ENCODE measurements around the gene KLHL24. TPM values are rescaled to one million over a fixed set of nuclear protein-coding genes. Genes with fewer than 3 reads are reported as not detected.

KLHL24 gene
- 178 TPM for total RNA-seq

GRCh38 chr3:183635431-183636220, at the start of gene KLHL24:
Gene KLHL24, plus strand, starts transcription at chr3:183635623. Its CDS starts 14,734 bp downstream, at chr3:183650357.

GRCh38 chr3:183697610-183698317, 62.3 kb downstream of the KLHL24 start, which contains the start of gene YEATS2:
Gene YEATS2, plus strand, starts transcription at chr3:183697797. Its CDS starts 17,366 bp downstream, at chr3:183715163.

Other genes starting within 250 kb of the KLHL24 start
- gene MCF2L2, start 207.0 kb upstream of the KLHL24 start, total RNA-seq: 0.53 TPM
- gene KLHL6, start 79.9 kb upstream of the KLHL24 start, total RNA-seq: 3.5 TPM
- gene YEATS2, start 62.2 kb downstream of the KLHL24 start, total RNA-seq: 34.9 TPM
- 4.0 TPM for gene MAP6D1, start 190.0 kb downstream of the KLHL24 start, total RNA-seq
- 27.9 TPM for gene PARL, start 249.3 kb downstream of the KLHL24 start, total RNA-seq